GM18508 (cell line): ENCODE data around the gene UROS.

Source experiments
- ATAC-seq: cut with Tn5 transposase; IDR thresholded peaks from one replicate; pipeline ENCODE4 v1.9.1; 2021; ENCODE audit warnings: moderate number of reproducible peaks; ENCODE audit not compliant: insufficient read depth, unreplicated experiment

UROS gene

GRCh38 chr10:125795128-125795527, 27.9 kb downstream of the UROS start:
- no peak for ATAC-seq

DNA sequence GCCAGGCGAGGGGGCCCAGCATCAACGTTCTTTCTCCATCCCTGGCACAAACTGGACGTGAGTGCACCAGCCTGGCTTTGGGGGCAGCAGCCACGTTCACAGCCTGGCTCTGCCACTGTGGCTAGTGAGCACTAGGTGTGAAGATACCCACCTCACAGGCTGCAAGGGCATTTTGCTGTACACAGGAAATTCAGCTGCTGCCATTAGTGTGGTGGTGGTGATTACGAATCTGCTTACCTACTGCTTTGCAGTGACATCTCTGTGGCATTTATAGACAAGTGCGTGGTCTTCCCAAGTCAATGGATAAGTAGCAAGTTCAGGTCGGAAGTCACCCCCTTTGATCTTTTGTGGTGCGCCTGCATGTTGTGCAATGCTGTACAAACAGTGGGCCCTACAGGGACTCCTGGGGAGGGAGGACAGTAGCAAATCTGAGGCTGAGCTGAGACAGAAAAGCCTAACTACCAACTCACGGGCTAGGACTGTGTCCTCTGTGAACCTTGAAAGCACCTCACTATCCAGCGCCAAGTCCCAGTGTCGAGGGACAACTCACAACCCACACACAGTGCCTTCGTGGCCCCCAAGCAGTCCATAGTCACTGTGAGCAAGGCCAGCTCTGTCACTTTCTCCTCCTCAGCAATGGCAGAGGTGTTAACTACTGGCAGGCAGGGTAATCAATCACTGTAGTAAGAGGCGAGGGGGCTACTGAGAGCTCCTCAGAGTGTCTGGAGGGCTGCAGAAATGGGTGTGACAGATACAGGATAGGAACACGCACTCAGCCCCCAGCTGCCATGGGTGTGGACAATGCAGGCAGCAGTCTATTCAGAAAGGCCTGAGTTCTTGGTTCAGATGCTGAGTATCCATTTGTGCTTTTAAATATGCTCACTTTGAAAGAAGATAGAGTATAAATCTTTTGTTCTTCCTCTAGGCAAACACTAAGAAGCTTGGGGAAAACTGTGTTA, 30.4 kb downstream of the UROS start:
- ATAC-seq: no peak

DNA sequence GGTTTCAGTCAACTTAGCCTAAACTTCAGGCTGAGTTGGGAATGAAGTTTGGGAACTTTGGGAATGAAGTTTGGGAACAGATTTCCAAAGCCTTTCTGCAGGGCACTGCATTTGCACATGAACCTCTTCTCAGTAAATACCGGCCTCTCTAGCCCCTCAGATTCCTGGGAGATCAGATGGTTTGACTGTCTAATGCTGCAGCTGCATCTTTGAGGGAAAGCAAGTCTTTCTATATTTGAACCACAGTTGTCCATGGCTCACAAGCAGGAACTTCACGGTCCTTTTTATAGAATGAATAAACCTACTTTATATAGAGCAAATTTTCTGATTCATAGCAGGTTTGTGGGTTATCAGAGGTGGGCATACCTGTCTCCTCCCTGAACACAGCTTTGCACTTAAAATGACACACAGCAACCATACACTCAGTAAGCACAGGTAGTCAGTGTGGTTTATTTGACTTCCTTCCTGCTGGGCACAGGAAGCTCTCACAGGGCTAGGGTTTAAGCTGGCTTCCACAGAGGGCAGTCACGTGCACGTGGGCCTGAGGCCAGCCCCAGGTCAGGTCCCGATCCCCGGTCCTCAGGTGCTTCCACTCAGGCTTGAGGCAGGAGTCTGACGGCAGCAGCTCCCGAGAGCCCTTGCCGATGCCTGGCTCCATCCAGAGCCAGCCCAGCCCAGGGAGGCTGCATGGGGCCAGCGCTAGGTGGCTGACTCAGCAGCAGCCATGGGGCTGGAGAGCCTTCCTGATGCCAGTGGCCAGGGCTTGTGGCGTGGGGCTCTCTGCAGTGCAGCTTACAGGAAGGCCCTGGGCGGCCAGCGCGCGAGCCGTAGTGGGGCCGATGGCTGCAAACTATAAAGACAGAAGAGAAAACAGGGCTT, 34.7 kb downstream of the UROS start:
- no peak for ATAC-seq

DNA sequence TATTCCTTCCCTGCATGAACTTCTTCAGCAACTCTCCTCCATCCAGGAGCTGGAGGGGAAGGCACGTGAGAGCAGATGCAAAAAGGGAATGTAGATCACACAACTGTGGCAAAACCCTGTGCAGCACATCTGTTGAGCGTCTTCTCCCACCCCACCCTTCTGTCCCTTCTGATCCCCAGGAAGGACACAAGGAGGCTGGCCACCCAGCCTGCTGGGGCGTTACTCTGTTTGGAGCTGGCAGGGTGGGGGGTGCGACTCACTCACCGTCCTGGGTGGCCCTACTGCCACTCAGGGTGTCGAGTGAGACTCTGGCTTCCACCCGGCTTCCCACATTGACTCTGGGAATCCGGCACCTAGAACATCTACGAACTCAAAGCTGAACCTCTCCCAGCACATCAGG, 37.3 kb downstream of the UROS start:
- no peak for ATAC-seq

- peak; percentile 80 for ATAC-seq
These were observed 39.1 kb downstream of the UROS start for GRCh38 chr10:125783957-125784356.

- no peak for ATAC-seq
These were observed 39.6 kb downstream of the UROS start for GRCh38 chr10:125783408-125783807.

DNA sequence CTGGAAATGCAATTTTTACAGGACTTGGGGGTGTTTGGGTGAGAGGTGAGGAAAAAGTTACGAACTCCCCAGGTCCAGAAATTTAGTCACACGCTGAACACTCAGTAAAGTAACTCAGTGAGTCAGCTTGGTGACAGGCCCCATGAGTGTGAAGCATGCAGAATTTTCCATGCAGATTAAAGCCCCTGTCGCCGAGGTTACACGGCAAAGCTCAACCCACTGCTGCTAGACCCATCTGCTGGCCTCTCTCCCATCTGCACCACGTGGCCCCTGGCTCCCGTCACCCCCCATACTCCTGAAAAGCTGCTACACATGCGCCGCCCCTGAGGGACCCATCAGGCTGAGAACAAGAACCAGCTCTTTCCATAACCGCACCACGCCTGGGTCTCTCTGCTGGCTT, 40.4 kb downstream of the UROS start:
- ATAC-seq: no peak

DNA sequence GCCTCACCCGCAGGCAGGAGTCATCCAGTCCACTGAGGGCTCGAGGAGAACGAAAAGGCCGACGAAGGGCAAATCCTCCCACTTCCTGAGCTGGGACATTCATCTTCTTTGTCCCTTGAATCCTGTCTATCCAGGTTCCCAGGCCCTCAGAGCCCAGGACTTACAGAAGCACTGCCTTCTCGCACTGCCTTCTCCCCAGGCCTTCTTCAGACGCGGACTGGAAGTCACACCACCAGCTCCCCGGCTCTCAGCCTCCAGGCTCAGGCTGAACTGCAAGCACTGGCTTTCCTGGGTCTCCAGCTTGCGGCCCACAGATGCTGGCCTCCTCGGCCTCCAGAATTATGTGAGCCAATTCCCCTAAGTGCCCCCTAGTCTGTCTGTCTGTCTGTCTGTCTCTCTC, 41.0 kb downstream of the UROS start:
- no peak for ATAC-seq

DNA sequence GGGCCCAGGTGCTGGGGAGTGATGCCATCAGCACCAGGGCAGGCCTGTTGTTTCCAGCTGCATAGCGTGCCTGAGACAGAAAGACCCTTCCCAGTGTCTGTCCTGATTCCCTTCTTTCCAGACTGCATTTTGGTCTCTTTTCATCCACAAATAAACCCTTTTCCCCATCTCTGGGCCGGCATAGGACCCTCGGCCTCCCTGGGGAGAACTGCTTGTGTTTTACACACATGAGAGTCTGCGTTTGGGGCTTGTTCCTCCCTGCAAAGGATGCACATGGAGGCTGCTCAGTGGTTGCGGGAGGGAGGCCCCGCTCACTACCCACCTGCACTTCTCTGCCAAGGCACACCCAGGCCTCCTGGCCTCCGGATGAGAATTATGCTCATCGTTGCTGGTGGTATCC, 41.7 kb downstream of the UROS start:
- no peak for ATAC-seq

DNA sequence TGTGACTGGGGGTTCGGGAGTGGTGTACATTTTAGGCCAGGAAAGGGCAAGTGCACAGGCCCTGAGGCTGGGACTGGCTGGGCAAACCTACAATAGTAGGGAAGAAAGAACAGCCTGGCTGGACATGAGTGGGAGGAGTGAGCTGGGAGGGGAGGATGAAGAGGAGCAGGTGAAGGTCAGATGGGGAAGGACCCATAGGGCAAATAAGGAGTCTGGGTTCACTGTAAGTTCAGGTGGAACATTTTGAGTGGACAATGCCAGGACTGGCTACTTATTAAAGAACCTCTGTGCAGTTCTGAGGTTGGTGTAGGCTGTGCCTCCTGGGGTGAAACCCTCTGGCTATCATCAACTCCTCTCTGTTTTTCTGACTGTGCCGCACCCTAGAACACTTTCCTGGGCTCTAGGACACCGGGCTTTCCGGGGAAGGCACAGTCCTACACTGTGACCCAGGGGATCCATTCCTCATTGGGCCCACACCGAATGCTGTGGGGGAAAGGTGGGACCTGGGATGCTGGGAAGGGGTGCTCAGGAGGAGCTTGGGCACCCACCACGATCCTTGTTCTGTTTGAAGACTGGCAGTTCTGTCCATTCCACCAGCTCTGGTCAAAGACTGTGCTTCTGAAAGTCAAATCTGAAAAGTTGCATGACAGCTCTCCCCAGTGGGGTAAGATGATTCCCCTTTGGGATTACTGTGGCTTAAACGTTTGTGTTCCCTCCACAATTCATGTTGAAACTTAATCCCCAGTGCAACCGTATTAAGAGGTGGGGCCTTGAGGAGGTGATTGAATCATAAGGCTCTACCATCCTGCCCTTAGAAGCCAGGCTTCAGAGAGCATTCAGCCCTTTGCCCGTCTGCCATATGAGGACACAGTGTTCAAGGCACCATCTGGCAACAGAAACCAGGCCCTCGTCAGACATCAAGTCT, 43.4 kb downstream of the UROS start:
- ATAC-seq: no peak

GRCh38 chr10:125778556-125778955, 44.5 kb downstream of the UROS start:
- ATAC-seq: no peak

- no peak for ATAC-seq
These were observed 45.3 kb downstream of the UROS start for GRCh38 chr10:125777806-125778205.

DNA sequence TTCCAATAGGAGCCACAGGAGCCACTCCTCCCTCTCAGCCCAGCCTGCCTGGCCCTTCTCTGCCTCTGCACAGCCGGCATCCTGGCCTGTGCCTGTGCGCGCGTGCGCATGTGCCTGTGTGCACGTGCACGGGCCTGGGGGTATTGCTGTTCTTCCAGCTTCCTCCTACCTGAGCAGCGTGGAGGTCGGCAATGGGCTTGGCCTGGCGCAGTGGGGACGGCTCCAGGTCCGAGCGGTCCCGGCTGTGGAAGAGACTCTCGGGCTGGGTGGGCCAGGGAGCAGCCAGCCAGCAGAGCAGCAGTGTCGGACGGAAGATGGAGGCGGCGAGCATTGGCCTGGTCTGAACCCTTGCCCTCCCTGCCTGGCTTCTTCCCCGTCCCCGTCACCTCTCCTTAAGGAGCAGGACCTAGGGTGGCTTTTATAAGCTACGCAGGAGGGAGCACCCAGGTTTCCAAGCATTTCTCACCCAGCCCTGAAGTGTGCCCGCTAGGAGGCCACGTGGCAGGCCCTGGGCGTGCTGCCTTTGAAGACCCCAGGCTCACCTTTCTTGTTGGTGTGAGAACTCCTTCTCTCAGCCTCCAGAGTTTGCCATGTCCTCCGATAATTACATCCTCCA, 47.5 kb downstream of the UROS start, which contains the start of gene MMP21:
Gene MMP21, minus strand, starts transcription at position 331 of the 616 bp plus-strand sequence. Its CDS starts 0 bp downstream, at position 331.
- ATAC-seq: no peak

- no peak for ATAC-seq
These were observed 48.4 kb downstream of the UROS start for GRCh38 chr10:125774581-125775191.

DNA sequence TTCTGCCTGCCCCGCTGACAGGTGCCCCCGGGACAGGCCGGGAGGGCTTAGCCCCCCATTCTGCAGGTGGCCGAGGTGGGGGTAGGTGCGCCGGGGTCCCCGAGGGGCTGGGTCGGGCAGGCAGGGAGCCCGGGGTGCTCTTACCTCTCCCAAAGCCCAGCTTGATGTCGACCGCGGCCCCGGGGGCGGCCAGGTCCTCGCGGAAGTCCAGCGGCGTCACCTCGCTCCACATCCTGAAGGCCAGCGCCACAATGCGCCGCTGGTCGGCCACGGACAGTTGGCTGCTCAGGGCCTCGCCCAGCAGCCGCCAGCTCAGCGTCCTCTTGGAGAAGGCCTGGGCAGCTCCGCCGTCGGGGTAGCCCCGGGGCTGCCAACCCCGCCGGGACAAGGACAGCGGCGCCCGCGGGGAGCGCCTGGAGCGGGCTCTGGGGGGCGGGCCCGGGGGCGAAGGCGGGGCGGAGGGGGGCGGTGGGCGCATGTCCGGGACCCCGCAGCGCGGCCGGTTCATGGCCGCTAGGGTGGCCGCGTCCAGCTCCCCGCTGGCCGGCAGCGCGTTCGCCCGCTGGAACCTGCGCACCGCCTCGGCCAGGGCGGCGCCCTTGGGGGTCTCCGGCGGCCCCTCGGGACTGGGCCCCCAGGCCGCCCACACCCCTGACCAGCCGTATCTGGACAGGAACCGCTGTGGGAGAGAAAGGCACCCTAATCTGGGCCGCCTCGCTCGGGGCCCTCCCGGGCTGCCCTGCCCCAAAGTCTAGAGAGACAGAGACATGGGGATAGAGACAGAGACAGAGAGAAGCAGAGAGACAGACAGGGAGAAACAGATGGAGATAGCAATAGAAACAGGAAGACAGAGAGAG, 49.1 kb downstream of the UROS start:
- ATAC-seq: no peak

GRCh38 chr10:125772864-125773180, 50.2 kb downstream of the UROS start:
- ATAC-seq: no peak

- ATAC-seq: no peak
These were observed 50.8 kb downstream of the UROS start for GRCh38 chr10:125772112-125772863.

DNA sequence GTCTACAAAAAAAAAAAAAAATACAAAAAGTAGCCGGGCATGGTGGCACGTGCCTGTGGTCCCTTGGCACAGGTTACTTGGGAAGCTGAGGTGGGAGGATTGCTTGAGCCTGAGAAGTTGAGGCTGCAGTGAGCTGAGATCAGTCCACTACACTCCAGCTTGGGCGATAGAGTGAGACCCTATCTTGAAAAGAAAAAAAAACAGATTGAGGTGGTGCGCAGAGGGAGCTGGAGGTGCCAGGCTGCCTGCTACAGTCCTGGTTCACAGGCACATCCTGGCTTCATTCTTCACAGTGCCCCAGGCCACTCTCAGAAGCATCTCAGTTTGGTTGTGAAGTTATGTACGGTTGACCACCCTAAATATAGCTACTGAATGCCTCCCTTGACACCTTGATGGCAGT, 52.2 kb downstream of the UROS start:
- ATAC-seq: no peak
